G401.6 (cell line): ENCODE measurements around the gene CNNM2.
A peak's percentile ranks its signal among the peaks of the same experiment; 100 is the strongest.
"Not testable (repeated sequence)": the region's sequence is repeated elsewhere in the genome, so short reads cannot be mapped to it uniquely, and the experiment has no call there.

Experiments used
- FAIRE-seq: peaks from 2 replicates; lab custom pipeline; 2012; peaks lifted over from hg19 to GRCh38; lab: Jason Lieb, UNC

CNNM2 gene

DNA sequence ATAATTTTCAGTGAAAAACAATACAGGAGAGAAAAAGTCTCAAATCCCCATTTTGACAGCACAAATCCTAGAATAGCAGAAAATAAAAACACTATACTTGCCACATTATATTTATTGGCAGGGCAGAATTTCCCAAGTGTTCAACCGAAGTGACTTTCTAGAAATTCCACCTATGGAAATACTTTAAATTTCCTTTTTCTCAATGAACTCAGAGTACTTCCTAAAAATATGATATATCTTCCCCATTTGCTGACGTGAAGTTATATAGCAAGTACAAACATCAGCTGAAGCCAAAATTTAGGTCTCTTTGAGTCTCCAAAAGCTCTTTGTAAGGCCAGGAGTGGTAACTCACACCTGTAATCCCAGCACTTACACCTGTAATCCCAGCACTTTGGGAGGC is 191.7 kb downstream of the CNNM2 start:
- peak; percentile 3 for FAIRE-seq

DNA sequence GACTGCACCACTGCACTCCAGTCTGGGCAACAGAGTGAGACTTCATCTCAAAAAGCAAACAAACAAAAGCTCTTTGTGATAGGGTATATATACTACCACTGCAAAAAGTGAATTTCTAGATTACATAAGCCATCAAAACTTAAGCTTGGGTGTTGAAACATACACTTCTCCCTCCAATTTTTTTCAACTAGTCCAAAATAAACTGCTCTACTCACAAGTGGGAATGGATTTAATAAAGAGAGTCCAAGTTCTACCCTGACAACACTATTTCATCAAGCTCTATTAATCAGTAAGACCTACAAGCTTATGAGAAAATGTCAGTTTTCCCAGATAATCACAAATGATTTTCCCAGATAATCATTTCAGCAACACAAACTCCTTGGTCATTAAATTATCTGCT is 192.3 kb downstream of the CNNM2 start:
- peak; percentile 21 for FAIRE-seq

DNA sequence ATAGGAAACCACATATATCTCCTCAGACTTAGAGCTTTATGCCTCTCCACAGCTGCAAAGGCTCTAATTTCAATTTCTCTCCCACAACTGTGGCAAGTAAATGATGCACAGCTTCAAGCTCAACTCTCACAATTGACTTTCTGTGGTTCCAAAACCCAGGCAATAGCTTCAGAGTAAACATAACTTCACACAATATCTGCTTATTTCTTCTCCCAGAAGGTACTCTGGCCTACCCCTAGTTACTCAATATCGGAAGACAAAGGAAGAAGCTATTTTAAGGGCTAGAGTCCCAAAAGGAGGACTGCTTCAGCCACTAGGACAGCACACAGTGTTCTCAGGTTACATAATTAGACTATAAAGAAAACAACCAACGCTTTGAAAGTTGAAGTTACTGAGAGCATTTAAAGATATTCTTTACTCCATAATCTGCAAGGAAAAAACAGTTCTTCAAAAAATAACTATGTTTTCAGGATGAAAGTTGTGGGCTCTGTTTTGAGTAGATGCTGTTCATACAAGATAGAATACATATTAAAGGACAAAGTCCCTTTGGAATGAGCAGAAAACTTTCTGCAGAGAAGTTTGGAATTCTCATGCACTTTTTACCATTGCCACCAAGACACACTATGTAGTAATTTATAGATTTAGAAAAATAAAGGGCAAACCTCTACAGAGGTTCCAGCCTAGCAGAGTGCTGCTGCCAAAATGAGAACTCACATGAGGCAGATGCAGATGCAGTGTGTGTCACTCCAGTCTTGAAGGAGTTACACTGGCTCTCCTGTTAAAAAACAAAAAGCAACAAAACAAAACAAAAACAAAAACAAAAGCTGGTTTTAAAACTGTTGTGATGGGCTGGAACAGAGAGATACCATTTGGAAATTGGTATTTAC is 193.2 kb downstream of the CNNM2 start:
- FAIRE-seq, result no peak

DNA sequence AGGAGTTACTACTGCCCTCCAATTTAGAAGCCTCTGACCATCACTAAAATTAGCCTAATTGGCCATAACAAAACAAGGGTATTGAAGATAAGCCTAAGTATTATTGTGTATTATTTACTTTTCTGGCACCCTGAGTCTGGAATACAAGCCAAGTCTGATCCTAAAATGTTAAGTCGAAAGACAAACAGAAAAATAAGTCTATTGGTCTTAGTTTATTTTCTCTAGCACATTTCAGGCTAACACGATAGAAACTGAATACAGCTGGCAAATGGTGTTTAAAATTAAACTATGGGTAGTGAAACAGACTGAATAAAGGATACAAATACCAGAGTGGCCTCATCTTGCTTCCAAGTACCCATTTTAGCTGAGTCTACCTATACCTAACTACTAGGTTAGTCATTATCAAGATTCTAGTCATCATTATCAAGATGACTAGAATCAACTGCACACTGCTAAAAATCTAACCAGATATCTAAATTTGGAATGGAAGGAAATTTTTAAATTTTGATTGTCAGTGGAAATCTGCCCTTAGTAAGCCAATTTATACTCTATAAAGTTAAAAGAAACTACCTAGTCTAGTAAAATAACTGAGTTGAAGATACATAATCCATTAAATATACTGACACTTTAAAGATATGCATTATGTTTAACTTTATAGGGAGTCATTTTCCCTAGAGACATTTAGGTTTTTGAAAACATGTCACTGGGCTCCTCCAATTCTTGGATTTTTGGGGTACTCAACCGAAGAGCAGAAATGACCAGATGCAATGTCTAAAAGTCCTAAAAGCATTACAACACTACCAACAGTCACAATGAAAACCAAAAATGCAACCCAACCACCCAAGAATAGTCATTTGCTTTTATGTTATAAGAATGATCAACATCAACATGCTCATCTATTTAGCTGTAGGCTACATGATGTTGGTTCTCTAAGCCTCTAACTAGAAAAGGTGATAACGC is 194.1 kb downstream of the CNNM2 start:
- no peak for FAIRE-seq

DNA sequence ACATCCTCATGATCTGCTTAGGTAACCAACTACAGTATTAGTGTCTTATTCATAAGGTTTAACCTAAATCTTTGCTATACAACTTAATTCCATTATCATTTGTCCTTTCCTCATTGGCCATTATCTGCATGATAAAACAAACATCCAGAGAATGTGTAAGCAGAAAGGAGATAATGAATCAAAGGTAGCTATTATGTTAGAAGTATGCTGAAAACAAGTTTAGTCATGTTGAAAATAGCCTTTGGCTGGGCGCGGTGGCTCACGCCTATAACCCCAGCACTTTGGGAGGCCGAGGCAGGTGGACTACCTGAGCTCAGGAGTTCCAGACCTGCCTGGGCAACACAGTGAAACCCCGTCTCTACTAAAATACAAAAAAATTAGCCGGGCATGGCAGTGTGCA is 196.8 kb downstream of the CNNM2 start:
- no peak for FAIRE-seq

DNA sequence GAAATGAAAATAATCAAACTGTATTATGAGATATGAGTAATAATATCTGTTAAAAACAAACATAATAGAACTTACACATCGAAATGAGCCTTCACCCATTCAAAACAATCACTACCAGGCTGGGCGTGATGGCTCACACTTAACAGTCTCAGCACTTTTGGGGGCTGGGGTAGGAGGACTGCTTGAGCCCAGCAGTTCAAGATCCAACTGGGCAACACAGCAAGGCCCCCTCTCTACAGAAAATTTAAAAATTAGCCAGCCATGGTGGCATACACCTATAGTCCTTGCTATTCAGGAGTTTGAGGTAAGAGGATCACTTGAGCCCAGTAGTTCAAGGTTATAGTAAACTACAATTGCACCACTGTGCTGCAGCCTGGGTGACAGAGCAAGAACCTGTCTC is 199.2 kb downstream of the CNNM2 start:
- FAIRE-seq, result peak; percentile 48

DNA sequence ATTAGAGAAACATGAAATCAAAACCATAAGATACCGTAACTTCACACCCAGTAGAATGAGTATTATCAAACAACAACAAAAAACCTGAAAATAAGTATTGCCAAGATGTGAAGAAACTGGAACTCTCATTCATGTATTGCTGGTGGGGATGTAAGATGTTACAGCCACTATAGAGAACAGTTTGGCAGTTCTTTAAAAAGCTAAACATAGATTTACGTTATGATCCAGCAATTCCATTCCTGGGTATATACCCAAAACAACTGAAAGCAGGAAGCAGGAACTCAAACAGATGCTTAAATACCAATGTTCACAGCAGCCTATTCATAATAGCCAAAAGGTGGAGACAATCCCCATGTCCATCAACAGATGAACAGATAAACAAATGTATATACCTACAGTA is 202.5 kb downstream of the CNNM2 start:
- no peak for FAIRE-seq

DNA sequence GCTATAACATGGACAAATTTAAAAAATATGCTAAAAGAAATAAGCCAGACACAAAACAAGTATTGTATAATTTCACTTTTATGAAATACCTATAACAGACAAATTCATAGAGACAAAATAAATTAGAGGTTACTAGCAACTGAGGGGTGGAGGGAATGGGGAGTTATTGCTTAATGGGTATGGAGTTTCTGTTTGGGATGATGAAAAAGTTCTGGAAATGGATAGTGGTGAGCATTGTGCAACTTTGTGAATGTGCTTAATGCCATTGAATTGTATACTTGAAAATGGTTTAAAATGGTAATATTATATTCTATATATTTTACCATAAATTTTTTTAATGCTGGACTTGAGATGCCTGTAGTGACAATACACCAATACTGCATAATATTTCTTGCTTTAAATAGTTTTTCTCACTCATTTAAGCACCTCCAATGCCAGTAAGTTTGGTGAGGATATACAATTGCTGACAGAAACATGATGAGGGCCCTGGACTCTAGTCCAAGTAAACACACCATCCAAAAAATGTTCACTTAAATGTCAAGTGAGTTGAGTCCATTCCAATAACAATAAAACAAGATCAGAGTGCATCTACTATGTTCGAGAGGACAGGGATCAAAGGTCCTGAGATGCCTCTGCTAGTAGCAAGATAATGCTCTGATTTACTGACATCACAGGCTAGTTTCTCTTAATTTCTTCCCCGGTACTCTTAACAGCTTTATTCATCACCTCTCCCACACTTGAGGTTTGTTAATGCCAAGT is 203.1 kb downstream of the CNNM2 start:
- FAIRE-seq, result peak; percentile 45

DNA sequence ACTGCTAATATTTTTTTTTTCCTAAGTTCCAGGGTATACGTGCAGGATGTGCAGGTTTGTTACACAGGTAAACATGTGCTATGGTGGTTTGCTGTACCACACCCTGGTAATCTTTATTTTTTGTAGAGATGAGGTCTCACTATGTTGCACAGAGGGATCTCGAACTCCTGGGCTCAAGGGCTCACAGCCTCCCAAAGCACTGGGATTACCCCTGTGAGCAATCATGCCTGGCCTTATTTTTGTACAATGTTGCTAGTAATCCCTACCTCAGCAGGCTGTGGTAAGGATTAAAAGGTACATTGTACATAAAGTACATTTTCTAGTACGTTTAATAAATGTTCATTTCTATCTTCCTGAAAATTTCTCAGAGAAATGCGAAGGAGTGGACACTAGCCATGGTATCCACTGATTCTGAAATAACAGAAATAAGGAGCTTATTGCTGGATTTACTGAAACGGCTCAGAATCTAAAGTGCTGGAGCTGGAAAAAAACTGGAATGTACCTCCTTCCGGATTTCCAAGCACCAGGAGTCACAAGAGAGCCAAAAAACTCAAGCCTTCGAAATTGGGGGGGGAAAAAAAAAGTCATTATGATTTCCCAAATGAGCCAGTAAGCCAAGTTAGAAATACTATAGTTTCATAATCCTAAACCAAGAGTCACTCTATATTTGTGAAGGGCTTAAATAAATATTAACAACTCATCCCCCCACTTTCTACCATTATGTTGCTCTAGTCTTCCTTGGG is 205.4 kb downstream of the CNNM2 start:
- FAIRE-seq, result peak; percentile 80

DNA sequence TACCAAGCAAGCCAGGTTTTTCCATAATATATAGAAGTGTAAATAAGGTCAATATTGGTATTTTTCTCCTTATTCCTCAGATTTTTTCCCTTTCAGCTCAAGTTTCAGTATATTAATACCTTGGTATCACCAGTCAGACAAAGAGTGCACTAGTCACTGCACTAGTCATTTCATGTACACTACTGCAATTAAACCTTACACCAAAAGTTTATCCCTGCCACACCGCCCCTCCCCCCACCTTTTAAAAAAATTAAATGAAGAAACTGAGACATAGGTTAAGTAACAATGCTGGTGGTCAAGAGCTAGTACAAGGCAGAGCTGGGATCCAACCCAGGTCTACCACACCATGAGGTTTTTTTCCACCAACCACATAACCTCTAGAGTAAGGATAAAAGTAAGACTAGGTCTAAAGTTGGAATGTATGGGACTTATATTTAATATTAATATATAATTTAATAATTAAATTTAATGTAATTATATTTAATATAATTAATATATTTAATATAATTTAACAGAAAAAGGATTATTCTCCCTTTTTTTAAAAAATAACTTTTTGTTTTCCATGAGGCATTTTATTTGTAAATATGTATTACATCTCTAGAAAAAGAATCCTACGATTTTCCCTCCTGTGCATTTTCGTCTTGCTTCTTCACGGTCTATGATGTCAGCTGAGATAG is 206.5 kb downstream of the CNNM2 start:
- peak; percentile 96 for FAIRE-seq

DNA sequence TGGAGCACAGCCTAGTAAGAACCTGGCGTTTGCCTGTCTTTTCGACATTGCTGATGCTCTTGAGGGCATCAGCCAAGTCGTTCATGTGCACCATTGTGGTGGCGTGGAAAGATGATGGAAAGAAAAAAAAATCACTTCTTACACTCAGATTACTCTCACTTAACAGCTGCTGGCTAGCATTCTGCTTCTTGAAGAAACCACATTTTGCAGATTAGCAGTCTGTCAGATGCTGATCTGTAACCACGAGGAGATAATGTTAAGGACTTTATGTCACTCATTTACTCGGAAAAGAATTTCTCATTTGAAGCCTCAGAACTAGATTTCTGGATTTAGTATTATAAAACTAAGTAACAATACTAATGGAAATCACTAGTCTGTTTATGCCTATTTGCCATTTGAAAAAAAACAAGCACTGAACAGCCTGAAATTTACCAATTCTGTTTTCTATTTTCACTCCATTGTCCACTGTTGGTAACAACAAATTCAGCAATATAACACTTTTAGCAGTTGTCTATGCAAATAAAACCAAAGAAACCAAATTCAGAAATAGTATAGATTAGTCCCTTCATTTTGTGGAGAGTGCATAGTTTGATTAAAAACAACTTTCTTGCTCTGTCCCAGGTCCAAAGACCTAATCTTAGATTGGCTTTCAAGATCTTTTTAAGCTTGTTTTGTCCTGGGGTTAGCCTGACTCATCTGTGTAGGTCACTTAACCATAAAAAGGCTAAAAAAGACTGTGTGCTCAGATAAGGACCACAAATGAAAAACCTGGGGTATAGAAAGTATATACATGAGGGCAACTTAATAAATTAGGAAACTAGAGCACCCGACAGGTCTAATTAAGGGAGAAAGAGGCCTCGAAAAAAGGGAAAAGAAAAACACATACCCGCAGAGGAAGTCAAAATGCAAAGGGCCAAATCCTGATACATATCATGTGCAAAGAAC is 207.5 kb downstream of the CNNM2 start:
- FAIRE-seq, result peak; percentile 71

DNA sequence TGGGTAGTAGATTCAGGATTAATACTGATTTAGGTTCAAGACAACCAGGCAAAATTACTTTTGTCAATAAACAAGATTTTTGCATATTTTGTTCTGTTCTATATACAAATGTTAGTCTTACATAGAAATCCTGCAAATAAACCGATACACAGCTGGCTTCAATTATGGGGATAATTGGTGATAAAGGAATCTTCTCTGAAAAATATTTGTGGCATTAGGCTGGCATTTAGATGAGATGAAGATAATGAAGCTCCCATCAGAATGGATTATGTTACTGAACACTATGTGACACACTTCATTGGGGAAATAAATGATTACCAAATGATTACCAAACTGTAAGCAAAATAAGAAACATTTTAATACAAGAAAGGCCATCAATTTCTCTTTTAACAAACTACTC is 209.1 kb downstream of the CNNM2 start:
- peak; percentile 3 for FAIRE-seq

DNA sequence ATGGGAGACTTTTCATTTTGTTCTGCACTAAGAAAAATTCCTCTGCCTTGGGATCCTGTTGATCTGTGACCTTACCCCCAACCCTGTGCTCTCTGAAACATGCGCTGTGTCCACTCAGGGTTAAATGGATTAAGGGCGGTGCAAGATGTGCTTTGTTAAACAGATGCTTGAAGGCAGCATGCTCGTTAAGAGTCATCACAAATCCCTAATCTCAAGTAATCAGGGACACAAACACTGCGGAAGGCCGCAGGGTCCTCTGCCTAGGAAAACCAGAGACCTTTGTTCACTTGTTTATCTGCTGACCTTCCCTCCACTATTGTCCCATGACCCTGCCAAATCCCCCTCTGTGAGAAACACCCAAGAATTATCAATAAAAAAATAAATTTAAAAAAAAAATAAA is 212.1 kb downstream of the CNNM2 start:
- not testable (repeated sequence) for FAIRE-seq

DNA sequence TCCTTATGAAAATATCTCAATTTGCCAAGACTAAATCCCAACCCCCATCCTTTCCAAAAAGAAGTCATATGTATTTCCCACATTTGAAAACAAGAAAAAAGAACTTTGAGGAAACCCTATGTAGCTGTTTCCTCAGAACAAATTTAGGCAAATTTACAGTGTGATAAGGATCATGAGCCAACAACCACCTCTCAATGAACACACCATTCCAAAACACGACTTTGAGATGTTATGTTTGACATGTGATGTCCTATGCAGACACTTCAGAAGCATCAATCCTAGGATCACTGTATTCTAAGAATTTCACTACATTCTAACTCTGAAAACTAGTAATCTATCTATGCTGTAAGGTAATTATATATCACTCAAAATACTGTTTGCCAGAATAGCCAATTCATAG is 212.8 kb downstream of the CNNM2 start:
- no peak for FAIRE-seq

DNA sequence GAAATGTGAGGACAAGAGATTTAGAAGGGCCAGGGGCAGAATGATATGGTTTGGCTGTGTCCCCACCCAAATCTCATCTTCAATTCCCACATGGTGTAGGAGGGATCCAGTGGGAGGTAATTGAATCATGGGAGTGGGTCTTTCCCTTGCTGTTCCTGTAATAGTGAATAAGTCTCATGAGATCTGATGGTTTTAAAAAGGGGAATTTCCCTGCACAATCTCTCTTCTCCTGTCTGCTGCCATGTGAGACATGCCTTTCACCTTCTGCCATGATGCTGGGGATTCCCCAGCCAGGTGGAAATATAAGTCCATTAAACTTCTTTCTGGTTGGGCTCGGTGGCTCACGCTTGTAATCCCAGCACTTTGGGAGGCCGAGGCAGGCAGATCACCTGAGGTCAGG is 217.1 kb downstream of the CNNM2 start:
- not testable (repeated sequence) for FAIRE-seq

DNA sequence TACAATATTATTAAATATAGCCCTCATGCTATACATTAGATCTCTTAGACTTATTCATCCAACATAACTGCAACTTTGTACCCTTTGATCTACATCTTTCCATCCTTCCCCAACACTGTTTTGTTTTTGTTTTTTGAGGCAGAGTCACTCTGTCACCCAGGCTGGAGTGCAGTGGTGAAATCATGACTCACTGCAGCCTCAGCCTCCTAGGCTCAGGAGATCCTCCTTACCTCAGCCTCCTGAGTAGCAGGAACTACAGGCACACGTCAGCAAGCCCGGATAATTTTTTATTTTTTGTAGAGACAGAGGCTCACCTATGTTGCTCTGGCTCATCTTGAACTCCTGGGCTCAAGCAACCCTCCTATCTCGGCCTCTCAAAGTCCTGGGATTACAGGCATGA is 221.7 kb downstream of the CNNM2 start:
- FAIRE-seq, result no peak
